ENCODE results near the gene RNF220. TPM values are rescaled to one million over a fixed set of nuclear protein-coding genes. Genes with fewer than 3 reads are reported as not detected.
A peak's percentile ranks its signal among the peaks of the same experiment; 100 is the strongest.

Gene RNF220
- total RNA-seq, 1 donor from 2014 or later: 25.1 TPM

GRCh38 chr1:44406737-44407429, 1.8 kb downstream of the RNF220 start:
- Histone ChIP-seq H3K36me3 (ENCODE audit: control insufficient read depth in 3 of 3, insufficient read depth in 3 of 3, low read length in 3 of 3) (no peaks in the 10 kb centered on the region), H3K4me3 (ENCODE audit: low read length in 3 of 3) (peak overlapping the region in 2 of 3 donors; percentile 47 to 55), H3K4me1 (ENCODE audit: control insufficient read depth in 3 of 3, insufficient read depth in 3 of 3, low read length in 3 of 3) (peaks cover 12 to 34% (median 18%) of the 10 kb centered on the region in 3 donors), H3K9me3 (ENCODE audit: control insufficient read depth in 3 of 3, low read length in 3 of 3) (no peaks in the 10 kb centered on the region), H3K27me3 (ENCODE audit: control insufficient read depth in 3 of 3, insufficient read depth in 3 of 3, low read length in 3 of 3) (peaks cover 86 to 89% (median 86%) of the 10 kb centered on the region in 3 donors), H3K27ac (ENCODE audit: low read depth, low read length) (no peak overlapping the region), H3K9ac (ENCODE audit: low read depth in 1 of 3, low read length in 3 of 3) (no peak overlapping the region)

- Histone ChIP-seq H3K27ac (ENCODE audit: low read depth, low read length) (no peak overlapping the region), H3K9me3 (ENCODE audit: control insufficient read depth in 3 of 3, low read length in 3 of 3) (no peaks in the 10 kb centered on the region), H3K36me3 (ENCODE audit: control insufficient read depth in 3 of 3, insufficient read depth in 3 of 3, low read length in 3 of 3) (no peaks in the 10 kb centered on the region), H3K9ac (ENCODE audit: low read depth in 1 of 3, low read length in 3 of 3) (no peak overlapping the region), H3K27me3 (ENCODE audit: control insufficient read depth in 3 of 3, insufficient read depth in 3 of 3, low read length in 3 of 3) (peaks cover 89 to 90% (median 89%) of the 10 kb centered on the region in 3 donors), H3K4me1 (ENCODE audit: control insufficient read depth in 3 of 3, insufficient read depth in 3 of 3, low read length in 3 of 3) (peaks cover 12 to 34% (median 18%) of the 10 kb centered on the region in 3 donors), H3K4me3 (ENCODE audit: low read length in 3 of 3) (peak overlapping the region in 1 of 3 donors; percentile 55)
Measured at GRCh38 chr1:44407430-44408211, 2.6 kb downstream of the RNF220 start.

- peaks cover 89% of the 10 kb centered on the region in 3 donors for H3K27me3 ChIP-seq (ENCODE audit: control insufficient read depth in 3 of 3, insufficient read depth in 3 of 3, low read length in 3 of 3)
- H3K4me1 ChIP-seq (ENCODE audit: control insufficient read depth in 3 of 3, insufficient read depth in 3 of 3, low read length in 3 of 3): peaks cover 12 to 34% (median 18%) of the 10 kb centered on the region in 3 donors
- H3K36me3 ChIP-seq (ENCODE audit: control insufficient read depth in 3 of 3, insufficient read depth in 3 of 3, low read length in 3 of 3): no peaks in the 10 kb centered on the region
- no peak overlapping the region for H3K27ac ChIP-seq (ENCODE audit: low read depth, low read length)
- no peaks in the 10 kb centered on the region for H3K9me3 ChIP-seq (ENCODE audit: control insufficient read depth in 3 of 3, low read length in 3 of 3)
- no peak overlapping the region for H3K4me3 ChIP-seq (ENCODE audit: low read length in 3 of 3)
- no peak overlapping the region for H3K9ac ChIP-seq (ENCODE audit: low read depth in 1 of 3, low read length in 3 of 3)
Measured at GRCh38 chr1:44408212-44408582, 3.1 kb downstream of the RNF220 start.

GRCh38 chr1:44408632-44409602, 3.9 kb downstream of the RNF220 start:
- Histone ChIP-seq H3K27ac (ENCODE audit: low read depth, low read length) (no peak overlapping the region), H3K9me3 (ENCODE audit: control insufficient read depth in 3 of 3, low read length in 3 of 3) (no peaks in the 10 kb centered on the region), H3K36me3 (ENCODE audit: control insufficient read depth in 3 of 3, insufficient read depth in 3 of 3, low read length in 3 of 3) (no peaks in the 10 kb centered on the region), H3K4me3 (ENCODE audit: low read length in 3 of 3) (peak overlapping the region in 2 of 3 donors; percentile 32 to 38), H3K4me1 (ENCODE audit: control insufficient read depth in 3 of 3, insufficient read depth in 3 of 3, low read length in 3 of 3) (peaks cover 12 to 34% (median 18%) of the 10 kb centered on the region in 3 donors), H3K9ac (ENCODE audit: low read depth in 1 of 3, low read length in 3 of 3) (no peak overlapping the region), H3K27me3 (ENCODE audit: control insufficient read depth in 3 of 3, insufficient read depth in 3 of 3, low read length in 3 of 3) (peaks cover 92 to 94% (median 94%) of the 10 kb centered on the region in 3 donors)

GRCh38 chr1:44409757-44410156, 4.7 kb downstream of the RNF220 start:
- peaks cover 11 to 32% (median 18%) of the 10 kb centered on the region in 3 donors for H3K4me1 ChIP-seq (ENCODE audit: control insufficient read depth in 3 of 3, insufficient read depth in 3 of 3, low read length in 3 of 3)
- no peaks in the 10 kb centered on the region for H3K9me3 ChIP-seq (ENCODE audit: control insufficient read depth in 3 of 3, low read length in 3 of 3)
- peaks cover 95 to 97% (median 95%) of the 10 kb centered on the region in 3 donors for H3K27me3 ChIP-seq (ENCODE audit: control insufficient read depth in 3 of 3, insufficient read depth in 3 of 3, low read length in 3 of 3)
- no peaks in the 10 kb centered on the region for H3K36me3 ChIP-seq (ENCODE audit: control insufficient read depth in 3 of 3, insufficient read depth in 3 of 3, low read length in 3 of 3)
- no peak overlapping the region for H3K4me3 ChIP-seq (ENCODE audit: low read length in 3 of 3)
- no peak overlapping the region for H3K27ac ChIP-seq (ENCODE audit: low read depth, low read length)
- no peak overlapping the region for H3K9ac ChIP-seq (ENCODE audit: low read depth in 1 of 3, low read length in 3 of 3)

GRCh38 chr1:44411861-44412260, 6.8 kb downstream of the RNF220 start:
- Histone ChIP-seq H3K9ac (ENCODE audit: low read depth in 1 of 3, low read length in 3 of 3) (no peak overlapping the region), H3K4me3 (ENCODE audit: low read length in 3 of 3) (no peak overlapping the region), H3K9me3 (ENCODE audit: control insufficient read depth in 3 of 3, low read length in 3 of 3) (no peaks in the 10 kb centered on the region), H3K4me1 (ENCODE audit: control insufficient read depth in 3 of 3, insufficient read depth in 3 of 3, low read length in 3 of 3) (peaks cover 7 to 13% (median 10%) of the 10 kb centered on the region in 3 donors), H3K27ac (ENCODE audit: low read depth, low read length) (no peak overlapping the region), H3K36me3 (ENCODE audit: control insufficient read depth in 3 of 3, insufficient read depth in 3 of 3, low read length in 3 of 3) (no peaks in the 10 kb centered on the region), H3K27me3 (ENCODE audit: control insufficient read depth in 3 of 3, insufficient read depth in 3 of 3, low read length in 3 of 3) (peaks cover 95 to 97% (median 96%) of the 10 kb centered on the region in 3 donors)

- H3K27ac ChIP-seq (ENCODE audit: low read depth, low read length): no peak overlapping the region
- H3K9ac ChIP-seq (ENCODE audit: low read depth in 1 of 3, low read length in 3 of 3): no peak overlapping the region
- peaks cover 6 to 13% (median 10%) of the 10 kb centered on the region in 3 donors for H3K4me1 ChIP-seq (ENCODE audit: control insufficient read depth in 3 of 3, insufficient read depth in 3 of 3, low read length in 3 of 3)
- H3K27me3 ChIP-seq (ENCODE audit: control insufficient read depth in 3 of 3, insufficient read depth in 3 of 3, low read length in 3 of 3): peaks cover 94 to 97% (median 96%) of the 10 kb centered on the region in 3 donors
- H3K4me3 ChIP-seq (ENCODE audit: low read length in 3 of 3): no peak overlapping the region
- H3K9me3 ChIP-seq (ENCODE audit: control insufficient read depth in 3 of 3, low read length in 3 of 3): no peaks in the 10 kb centered on the region
- no peaks in the 10 kb centered on the region for H3K36me3 ChIP-seq (ENCODE audit: control insufficient read depth in 3 of 3, insufficient read depth in 3 of 3, low read length in 3 of 3)
Measured at GRCh38 chr1:44412601-44413000, 7.5 kb downstream of the RNF220 start.

- Histone ChIP-seq H3K27ac (ENCODE audit: low read depth, low read length) (no peak overlapping the region), H3K36me3 (ENCODE audit: control insufficient read depth in 3 of 3, insufficient read depth in 3 of 3, low read length in 3 of 3) (no peaks in the 10 kb centered on the region), H3K4me1 (ENCODE audit: control insufficient read depth in 3 of 3, insufficient read depth in 3 of 3, low read length in 3 of 3) (peaks cover 4 to 8% (median 5%) of the 10 kb centered on the region in 3 donors), H3K27me3 (ENCODE audit: control insufficient read depth in 3 of 3, insufficient read depth in 3 of 3, low read length in 3 of 3) (peaks cover 91 to 95% (median 94%) of the 10 kb centered on the region in 3 donors), H3K9ac (ENCODE audit: low read depth in 1 of 3, low read length in 3 of 3) (no peak overlapping the region), H3K4me3 (ENCODE audit: low read length in 3 of 3) (no peak overlapping the region), H3K9me3 (ENCODE audit: control insufficient read depth in 3 of 3, low read length in 3 of 3) (no peaks in the 10 kb centered on the region)
Measured at GRCh38 chr1:44413740-44414139, 8.7 kb downstream of the RNF220 start.

GRCh38 chr1:44415013-44415412, 10.0 kb downstream of the RNF220 start:
- no peaks in the 10 kb centered on the region for H3K36me3 ChIP-seq (ENCODE audit: control insufficient read depth in 3 of 3, insufficient read depth in 3 of 3, low read length in 3 of 3)
- H3K9me3 ChIP-seq (ENCODE audit: control insufficient read depth in 3 of 3, low read length in 3 of 3): no peaks in the 10 kb centered on the region
- no peak overlapping the region for H3K4me3 ChIP-seq (ENCODE audit: low read length in 3 of 3)
- H3K4me1 ChIP-seq (ENCODE audit: control insufficient read depth in 3 of 3, insufficient read depth in 3 of 3, low read length in 3 of 3): peaks cover 4 to 8% (median 5%) of the 10 kb centered on the region in 3 donors
- H3K9ac ChIP-seq (ENCODE audit: low read depth in 1 of 3, low read length in 3 of 3): no peak overlapping the region
- no peak overlapping the region for H3K27ac ChIP-seq (ENCODE audit: low read depth, low read length)
- peaks cover 90 to 96% (median 95%) of the 10 kb centered on the region in 3 donors for H3K27me3 ChIP-seq (ENCODE audit: control insufficient read depth in 3 of 3, insufficient read depth in 3 of 3, low read length in 3 of 3)
